Measurements from ENCODE around the gene ARHGEF17.

DNA sequence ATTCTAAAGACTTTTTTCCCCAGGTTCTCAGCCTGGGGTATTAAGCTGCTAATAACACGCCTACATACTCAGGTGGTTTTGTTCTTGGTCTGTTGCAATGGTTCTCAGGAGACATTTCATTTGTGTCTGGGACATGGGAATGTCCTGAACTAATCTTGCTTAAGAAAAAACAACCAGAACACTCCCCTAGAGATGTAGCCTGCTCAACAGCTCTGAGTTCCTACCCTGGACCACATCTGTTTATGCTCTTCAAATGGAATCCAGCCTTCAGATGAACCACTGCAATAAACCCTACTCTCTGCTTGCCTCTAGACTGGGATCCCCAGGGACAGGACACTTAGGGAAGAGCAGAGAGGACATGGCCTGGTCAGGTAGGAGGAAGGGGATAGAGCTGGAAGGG lies 98.1 kb downstream of the ARHGEF17 start:
- TF ChIP-seq EZH2phosphoT487 (IDR thresholded peaks at IDR 0.05; ENCODE audit: low read length) = no peak
- TF ChIP-seq, protein P1, sequence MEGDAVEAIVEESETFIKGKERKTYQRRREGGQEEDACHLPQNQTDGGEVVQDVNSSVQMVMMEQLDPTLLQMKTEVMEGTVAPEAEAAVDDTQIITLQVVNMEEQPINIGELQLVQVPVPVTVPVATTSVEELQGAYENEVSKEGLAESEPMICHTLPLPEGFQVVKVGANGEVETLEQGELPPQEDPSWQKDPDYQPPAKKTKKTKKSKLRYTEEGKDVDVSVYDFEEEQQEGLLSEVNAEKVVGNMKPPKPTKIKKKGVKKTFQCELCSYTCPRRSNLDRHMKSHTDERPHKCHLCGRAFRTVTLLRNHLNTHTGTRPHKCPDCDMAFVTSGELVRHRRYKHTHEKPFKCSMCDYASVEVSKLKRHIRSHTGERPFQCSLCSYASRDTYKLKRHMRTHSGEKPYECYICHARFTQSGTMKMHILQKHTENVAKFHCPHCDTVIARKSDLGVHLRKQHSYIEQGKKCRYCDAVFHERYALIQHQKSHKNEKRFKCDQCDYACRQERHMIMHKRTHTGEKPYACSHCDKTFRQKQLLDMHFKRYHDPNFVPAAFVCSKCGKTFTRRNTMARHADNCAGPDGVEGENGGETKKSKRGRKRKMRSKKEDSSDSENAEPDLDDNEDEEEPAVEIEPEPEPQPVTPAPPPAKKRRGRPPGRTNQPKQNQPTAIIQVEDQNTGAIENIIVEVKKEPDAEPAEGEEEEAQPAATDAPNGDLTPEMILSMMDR (IDR thresholded peaks at IDR 0.05; ENCODE audit: low read length) = no peak
- no peak for TF ChIP-seq EZH2 (optimal IDR thresholded peaks at IDR 0.05; ENCODE audit: low read depth, low read length)

Measured in MM.1S (cell line).